ENCODE data around the gene C1orf35. TPM values are rescaled to one million over a fixed set of nuclear protein-coding genes. Genes with fewer than 3 reads are reported as not detected.

The C1orf35 gene
- total RNA-seq, 3 donors from 2014 or later = 41.0 to 41.9 (median 41.7) TPM

- no peak for DNase-seq
- no peaks in the 10 kb centered on the region for H3K27me3 Mint-ChIP-seq (ENCODE audit: low read depth)
- H3K36me3 Mint-ChIP-seq (ENCODE audit: insufficient read depth) = peaks cover 33% of the 10 kb centered on the region
- ATAC-seq = no peak
- peaks cover 8% of the 10 kb centered on the region for H3K9me3 Mint-ChIP-seq
- H3K4me1 Mint-ChIP-seq (ENCODE audit: low read depth) = peaks cover 28% of the 10 kb centered on the region
- H3K4me3 Mint-ChIP-seq = no peak overlapping the region
These were observed 4.7 kb downstream of the C1orf35 start for GRCh38 chr1:228098323-228098931.

GRCh38 chr1:228097333-228098081, 5.6 kb downstream of the C1orf35 start:
- Mint-ChIP-seq H3K9me3 (peaks cover 8% of the 10 kb centered on the region), H3K4me3 (no peak overlapping the region), H3K36me3 (ENCODE audit: insufficient read depth) (peaks cover 37% of the 10 kb centered on the region), H3K27me3 (ENCODE audit: low read depth) (no peaks in the 10 kb centered on the region), H3K4me1 (ENCODE audit: low read depth) (peaks cover 29% of the 10 kb centered on the region)
- ATAC-seq (no peak), DNase-seq (no peak)

- Mint-ChIP-seq H3K9me3 (peaks cover 8% of the 10 kb centered on the region), H3K4me1 (ENCODE audit: low read depth) (peaks cover 36% of the 10 kb centered on the region), H3K36me3 (ENCODE audit: insufficient read depth) (peaks cover 42% of the 10 kb centered on the region), H3K27me3 (ENCODE audit: low read depth) (no peaks in the 10 kb centered on the region), H3K4me3 (no peak overlapping the region)
- no peak for DNase-seq
- ATAC-seq = peak in 1 of 2 donors; percentile 12
These were observed 6.5 kb downstream of the C1orf35 start for GRCh38 chr1:228096416-228097332.

- Mint-ChIP-seq H3K27me3 (ENCODE audit: low read depth) (no peaks in the 10 kb centered on the region), H3K4me3 (no peak overlapping the region), H3K36me3 (ENCODE audit: insufficient read depth) (peaks cover 42% of the 10 kb centered on the region)
These were observed 7.2 kb downstream of the C1orf35 start for GRCh38 chr1:228095938-228096337.

GRCh38 chr1:228095161-228095560, 8.0 kb downstream of the C1orf35 start:
- H3K27me3 Mint-ChIP-seq (ENCODE audit: low read depth) = no peaks in the 10 kb centered on the region
- H3K9me3 Mint-ChIP-seq = peaks cover 8% of the 10 kb centered on the region
- ATAC-seq (no peak), DNase-seq (no peak)
- peaks cover 42% of the 10 kb centered on the region for H3K36me3 Mint-ChIP-seq (ENCODE audit: insufficient read depth)
- H3K4me3 Mint-ChIP-seq = no peak overlapping the region
- H3K4me1 Mint-ChIP-seq (ENCODE audit: low read depth) = peaks cover 46% of the 10 kb centered on the region

More at GRCh38 chr1:228095938-228096337, 7.2 kb downstream of the C1orf35 start:
- Mint-ChIP-seq H3K4me1 (ENCODE audit: low read depth) (peaks cover 38% of the 10 kb centered on the region), H3K9me3 (peaks cover 8% of the 10 kb centered on the region)
- no peak for ATAC-seq
- DNase-seq = no peak

- peaks cover 39% of the 10 kb centered on the region for H3K36me3 Mint-ChIP-seq (ENCODE audit: insufficient read depth)
- ATAC-seq (no peak), DNase-seq (no peak)
- no peak overlapping the region for H3K4me3 Mint-ChIP-seq
- no peaks in the 10 kb centered on the region for H3K27me3 Mint-ChIP-seq (ENCODE audit: low read depth)
- H3K4me1 Mint-ChIP-seq (ENCODE audit: low read depth) = peaks cover 52% of the 10 kb centered on the region
- H3K9me3 Mint-ChIP-seq = peaks cover 8% of the 10 kb centered on the region
These were observed 8.6 kb downstream of the C1orf35 start for GRCh38 chr1:228094432-228095016.

- peaks cover 40% of the 10 kb centered on the region for H3K36me3 Mint-ChIP-seq (ENCODE audit: insufficient read depth)
- peaks cover 65% of the 10 kb centered on the region for H3K4me1 Mint-ChIP-seq (ENCODE audit: low read depth)
- H3K27me3 Mint-ChIP-seq (ENCODE audit: low read depth) = no peaks in the 10 kb centered on the region
- no peak for ATAC-seq
- DNase-seq = no peak
- no peak overlapping the region for H3K4me3 Mint-ChIP-seq
- H3K9me3 Mint-ChIP-seq = peaks cover 8% of the 10 kb centered on the region
These were observed 9.8 kb downstream of the C1orf35 start for GRCh38 chr1:228093050-228093906.

GRCh38 chr1:228092342-228093049, 10.6 kb downstream of the C1orf35 start:
- DNase-seq (no peak), ATAC-seq (no peak)
- Mint-ChIP-seq H3K4me3 (no peak overlapping the region), H3K36me3 (ENCODE audit: insufficient read depth) (peaks cover 42% of the 10 kb centered on the region), H3K4me1 (ENCODE audit: low read depth) (peaks cover 72% of the 10 kb centered on the region), H3K9me3 (peaks cover 8% of the 10 kb centered on the region), H3K27me3 (ENCODE audit: low read depth) (no peaks in the 10 kb centered on the region)

- Mint-ChIP-seq H3K36me3 (ENCODE audit: insufficient read depth) (peaks cover 42% of the 10 kb centered on the region), H3K4me3 (no peak overlapping the region), H3K4me1 (ENCODE audit: low read depth) (peaks cover 82% of the 10 kb centered on the region), H3K9me3 (peaks cover 8% of the 10 kb centered on the region), H3K27me3 (ENCODE audit: low read depth) (no peaks in the 10 kb centered on the region)
- ATAC-seq (no peak), DNase-seq (no peak)
These were observed 12.0 kb downstream of the C1orf35 start for GRCh38 chr1:228091084-228091483.

- Mint-ChIP-seq H3K36me3 (ENCODE audit: insufficient read depth) (peaks cover 41% of the 10 kb centered on the region), H3K4me1 (ENCODE audit: low read depth) (peaks cover 82% of the 10 kb centered on the region), H3K9me3 (peaks cover 8% of the 10 kb centered on the region), H3K27me3 (ENCODE audit: low read depth) (no peaks in the 10 kb centered on the region), H3K4me3 (no peak overlapping the region)
- ATAC-seq = peak in 1 of 2 donors; percentile 3
- DNase-seq = peak; percentile 3
These were observed 12.5 kb downstream of the C1orf35 start for GRCh38 chr1:228090613-228091081.

- peaks cover 84% of the 10 kb centered on the region for H3K4me1 Mint-ChIP-seq (ENCODE audit: low read depth)
- peaks cover 3% of the 10 kb centered on the region for H3K9me3 Mint-ChIP-seq
- DNase-seq (no peak), ATAC-seq (no peak)
- H3K36me3 Mint-ChIP-seq (ENCODE audit: insufficient read depth) = peaks cover 32% of the 10 kb centered on the region
- H3K4me3 Mint-ChIP-seq = peak overlapping the region; percentile 72
- H3K27me3 Mint-ChIP-seq (ENCODE audit: low read depth) = no peaks in the 10 kb centered on the region
These were observed 13.4 kb downstream of the C1orf35 start for GRCh38 chr1:228089519-228090380.
